GM12878 (cell line): ENCODE results near the gene FASTK. TPM values are rescaled to one million over a fixed set of nuclear protein-coding genes. Genes with fewer than 3 reads are reported as not detected.
A peak's percentile ranks its signal among the peaks of the same experiment; 100 is the strongest.

Experiments used
- BHLHE40 ChIP-seq, 2 experiments: fragments of 450-650 bp in 1 of 2; IDR thresholded peaks; 2 replicates each; pipeline ENCODE4 v1.6.1; 2011 to 2017; ENCODE audit warnings: low read depth in 2 of 2, borderline replicate concordance in 1 of 2, improper control_type of control experiment in 1 of 2, low read length in 1 of 2, mild to moderate bottlenecking in 1 of 2
- GABPA ChIP-seq: IDR thresholded peaks from 2 replicates; pipeline ENCODE4 v1.6.1; 2014; ENCODE audit warnings: antibody characterized with exemption, low read depth, mild to moderate bottlenecking, inconsistent platforms
- GATAD2B ChIP-seq: fragments of 450-650 bp; conservative IDR thresholded peaks from 2 replicates; pipeline ENCODE4 v1.6.1; 2017; ENCODE audit warnings: low read depth, mild to moderate bottlenecking, moderate library complexity
- HCFC1 ChIP-seq: fragments of 150-350 bp; IDR thresholded peaks from 2 replicates; pipeline ENCODE4 v1.6.1; 2014; ENCODE audit warnings: low read length
- IKZF1 ChIP-seq: fragments of 450-650 bp; conservative IDR thresholded peaks from 2 replicates; pipeline ENCODE4 v1.6.1; 2017; ENCODE audit warnings: antibody characterized with exemption, mild to moderate bottlenecking
- IKZF2 ChIP-seq, 2 experiments: fragments of 450-650 bp; IDR thresholded peaks; 2 replicates each; pipeline ENCODE4 v1.6.1; 2017; ENCODE audit warnings: mild to moderate bottlenecking in 2 of 2, moderate library complexity in 2 of 2
- IRF4 ChIP-seq: IDR thresholded peaks from 2 replicates; pipeline ENCODE4 v1.6.1; 2011; ENCODE audit warnings: low read depth, low read length
- KAT2A ChIP-seq: conservative IDR thresholded peaks from 2 replicates; pipeline ENCODE4 v1.6.1; 2011; ENCODE audit warnings: low read depth, low read length; ENCODE audit not compliant: control insufficient read depth
- MLLT1 ChIP-seq: fragments of 450-650 bp; IDR thresholded peaks from 2 replicates; pipeline ENCODE4 v1.6.1; 2016; ENCODE audit warnings: mild to moderate bottlenecking
- MTA2 ChIP-seq: fragments of 450-650 bp; IDR thresholded peaks from 2 replicates; pipeline ENCODE4 v1.6.1; 2016; ENCODE audit warnings: low read depth, mild to moderate bottlenecking, moderate library complexity
- NBN ChIP-seq: fragments of 450-650 bp; IDR thresholded peaks from 2 replicates; pipeline ENCODE4 v1.6.1; 2016
- NR2F1 ChIP-seq: fragments of 450-650 bp; conservative IDR thresholded peaks from 2 replicates; pipeline ENCODE4 v1.6.1; 2017; ENCODE audit warnings: mild to moderate bottlenecking
- PAX8 ChIP-seq: fragments of 450-650 bp; IDR thresholded peaks from 2 replicates; pipeline ENCODE4 v1.6.1; 2017; ENCODE audit warnings: mild to moderate bottlenecking, moderate library complexity
- SMAD5 ChIP-seq: IDR thresholded peaks from 2 replicates; pipeline ENCODE4 v1.6.1; 2016; ENCODE audit warnings: antibody characterized with exemption, low read depth
- SMARCA5 ChIP-seq: fragments of 450-650 bp; IDR thresholded peaks from 2 replicates; pipeline ENCODE4 v1.6.1; 2017; ENCODE audit warnings: mild to moderate bottlenecking
- TARDBP ChIP-seq: IDR thresholded peaks from 2 replicates; pipeline ENCODE4 v1.6.1; 2016; ENCODE audit warnings: borderline replicate concordance
- USF2 ChIP-seq: IDR thresholded peaks from 2 replicates; pipeline ENCODE4 v1.6.1; 2011; ENCODE audit warnings: low read depth, low read length, improper control_type of control experiment, borderline replicate concordance
- YY1 ChIP-seq: IDR thresholded peaks from 2 replicates; pipeline ENCODE4 v1.6.1; 2011; ENCODE audit warnings: low read depth, mild to moderate bottlenecking, low read length
- polyA plus RNA-seq, 11 experiments: library from polyadenylated mRNA; depleted of rRNA in 4 of 11; unstranded in 6 of 11; stranded (reverse) in 5 of 11; fragments of >200 nt; fragmentation: Nextera tagmentation in 4 of 11; fragmentation: Illumina TruSeq in 1 of 11; extraction: Ambion mirVana in 4 of 11; extraction: Trizol in 1 of 11; gene quantifications; 1 replicate in 1 of 11; 2 replicates in 10 of 11; pipeline versions ENCODE4 v1.2.1 to v1.2.3, GENCODE V29; 2011 to 2016; ENCODE audit warnings: inconsistent platforms in 2 of 11, missing spikeins in 2 of 11, low read depth in 1 of 11
- total RNA-seq, 4 experiments: library from RNA; depleted of rRNA in 3 of 4; stranded (reverse); fragments of >200 nt in 3 of 4; fragmentation: Illumina TruSeq in 1 of 4; extraction: Trizol in 1 of 4; gene quantifications; 2 replicates each; pipeline versions ENCODE4 v1.2.1 to v1.2.3, GENCODE V29; 2013 to 2021
- TF ChIP-seq, protein P1 (sequence below): fragments of 450-650 bp; IDR thresholded peaks from 2 replicates; pipeline ENCODE4 v1.6.1; 2018; ENCODE audit warnings: borderline replicate concordance, mild to moderate bottlenecking; ENCODE audit not compliant: partially characterized antibody
- TF ChIP-seq, protein P2 (sequence below): fragments of 450-650 bp; conservative IDR thresholded peaks from 2 replicates; pipeline ENCODE4 v1.6.1; 2017; ENCODE audit warnings: mild to moderate bottlenecking, moderate library complexity
- TF ChIP-seq, protein P3 (sequence below): fragments of 450-650 bp; IDR thresholded peaks from 2 replicates; pipeline ENCODE4 v1.6.1; 2017; ENCODE audit warnings: low read depth, mild to moderate bottlenecking, moderate library complexity

The FASTK gene
- total and polyA plus RNA-seq, 10 of the 15 experiments (the other 5 are each of a cell fraction or from before 2014, with no cell fraction given): 0.19 to 102 (median 54.5) TPM

DNA sequence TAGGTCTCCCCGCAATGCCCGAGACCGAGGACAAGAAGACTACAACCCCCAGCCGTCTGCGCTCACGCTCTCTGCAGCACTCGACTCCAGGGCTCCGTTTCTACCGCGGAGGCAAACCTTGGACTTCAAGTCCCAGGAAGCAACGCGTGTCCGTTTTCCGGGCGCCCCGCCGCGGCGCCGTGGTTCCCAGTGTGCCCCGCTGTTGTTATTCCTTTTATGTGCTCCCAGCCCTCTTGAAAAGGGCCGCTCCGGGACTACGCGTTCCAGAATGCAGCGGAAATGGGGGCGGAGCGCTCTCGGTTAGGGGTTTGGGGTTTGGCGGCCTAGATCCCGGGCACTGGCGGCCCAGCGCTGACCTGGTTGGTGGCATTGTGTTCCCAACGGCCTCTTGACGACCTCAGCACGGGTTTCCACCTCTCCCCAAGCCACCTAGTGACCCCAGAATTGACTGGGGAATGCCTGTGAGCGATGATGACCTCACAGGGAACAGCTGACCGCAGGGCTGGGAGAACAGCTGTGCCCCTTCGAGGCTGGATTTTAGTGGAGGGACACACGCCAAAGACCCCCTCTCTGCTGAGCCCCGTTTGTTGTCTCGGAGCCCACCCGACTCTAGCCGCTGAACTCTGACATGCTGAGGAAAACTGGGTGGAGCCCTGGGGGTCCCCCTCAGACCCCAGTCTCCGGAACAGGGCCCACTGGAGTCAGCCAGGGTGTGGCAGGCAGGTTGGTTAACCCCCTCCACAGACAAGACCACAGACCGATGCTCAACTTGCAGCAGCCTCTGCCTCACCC lies 22.4 kb downstream of the FASTK start (continued):
- TF ChIP-seq MLLT1: peak; percentile 66; the same call in 1 of the 2 replicates
- TF ChIP-seq MTA2: 0 out of 2 replicates have a peak, but pooled peaks have one; percentile 39
- no peak for TF ChIP-seq SMARCA5
- no peak for TF ChIP-seq SMAD5
- no peak for TF ChIP-seq USF2
- TF ChIP-seq NBN: 0 out of 2 replicates have a peak, but pooled peaks have one; percentile 58
- TF ChIP-seq, protein P1, sequence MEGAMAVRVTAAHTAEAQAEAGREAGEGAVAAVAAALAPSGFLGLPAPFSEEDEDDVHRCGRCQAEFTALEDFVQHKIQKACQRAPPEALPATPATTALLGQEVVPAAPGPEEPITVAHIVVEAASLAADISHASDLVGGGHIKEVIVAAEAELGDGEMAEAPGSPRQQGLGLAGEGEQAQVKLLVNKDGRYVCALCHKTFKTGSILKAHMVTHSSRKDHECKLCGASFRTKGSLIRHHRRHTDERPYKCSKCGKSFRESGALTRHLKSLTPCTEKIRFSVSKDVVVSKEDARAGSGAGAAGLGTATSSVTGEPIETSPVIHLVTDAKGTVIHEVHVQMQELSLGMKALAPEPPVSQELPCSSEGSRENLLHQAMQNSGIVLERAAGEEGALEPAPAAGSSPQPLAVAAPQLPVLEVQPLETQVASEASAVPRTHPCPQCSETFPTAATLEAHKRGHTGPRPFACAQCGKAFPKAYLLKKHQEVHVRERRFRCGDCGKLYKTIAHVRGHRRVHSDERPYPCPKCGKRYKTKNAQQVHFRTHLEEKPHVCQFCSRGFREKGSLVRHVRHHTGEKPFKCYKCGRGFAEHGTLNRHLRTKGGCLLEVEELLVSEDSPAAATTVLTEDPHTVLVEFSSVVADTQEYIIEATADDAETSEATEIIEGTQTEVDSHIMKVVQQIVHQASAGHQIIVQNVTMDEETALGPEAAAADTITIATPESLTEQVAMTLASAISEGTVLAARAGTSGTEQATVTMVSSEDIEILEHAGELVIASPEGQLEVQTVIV: peak; percentile 64
- TF ChIP-seq GABPA: peak; percentile 87
- TF ChIP-seq IKZF2 (IDR thresholded peaks at IDR 0.05): peak; percentile 78 to 79; a peak in 3 of 4 replicates
- TF ChIP-seq NR2F1: peak; percentile 75
- TF ChIP-seq IKZF1: peak; percentile 99
- peak; percentile 8 to 68; a peak in 1 of 4 replicates for TF ChIP-seq BHLHE40 (IDR thresholded peaks at IDR 0.05; ENCODE audit: borderline replicate concordance in 1 of 2, low read depth in 2 of 2, low read length in 1 of 2)
- TF ChIP-seq GATAD2B: 0 out of 2 replicates have a peak, but pooled peaks have one; percentile 43
- TF ChIP-seq YY1: peak; percentile 75
- no peak for TF ChIP-seq PAX8
- TF ChIP-seq, protein P2, sequence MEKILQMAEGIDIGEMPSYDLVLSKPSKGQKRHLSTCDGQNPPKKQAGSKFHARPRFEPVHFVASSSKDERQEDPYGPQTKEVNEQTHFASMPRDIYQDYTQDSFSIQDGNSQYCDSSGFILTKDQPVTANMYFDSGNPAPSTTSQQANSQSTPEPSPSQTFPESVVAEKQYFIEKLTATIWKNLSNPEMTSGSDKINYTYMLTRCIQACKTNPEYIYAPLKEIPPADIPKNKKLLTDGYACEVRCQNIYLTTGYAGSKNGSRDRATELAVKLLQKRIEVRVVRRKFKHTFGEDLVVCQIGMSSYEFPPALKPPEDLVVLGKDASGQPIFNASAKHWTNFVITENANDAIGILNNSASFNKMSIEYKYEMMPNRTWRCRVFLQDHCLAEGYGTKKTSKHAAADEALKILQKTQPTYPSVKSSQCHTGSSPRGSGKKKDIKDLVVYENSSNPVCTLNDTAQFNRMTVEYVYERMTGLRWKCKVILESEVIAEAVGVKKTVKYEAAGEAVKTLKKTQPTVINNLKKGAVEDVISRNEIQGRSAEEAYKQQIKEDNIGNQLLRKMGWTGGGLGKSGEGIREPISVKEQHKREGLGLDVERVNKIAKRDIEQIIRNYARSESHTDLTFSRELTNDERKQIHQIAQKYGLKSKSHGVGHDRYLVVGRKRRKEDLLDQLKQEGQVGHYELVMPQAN: 0 out of 2 replicates have a peak, but pooled peaks have one; percentile 40
- TF ChIP-seq, protein P3, sequence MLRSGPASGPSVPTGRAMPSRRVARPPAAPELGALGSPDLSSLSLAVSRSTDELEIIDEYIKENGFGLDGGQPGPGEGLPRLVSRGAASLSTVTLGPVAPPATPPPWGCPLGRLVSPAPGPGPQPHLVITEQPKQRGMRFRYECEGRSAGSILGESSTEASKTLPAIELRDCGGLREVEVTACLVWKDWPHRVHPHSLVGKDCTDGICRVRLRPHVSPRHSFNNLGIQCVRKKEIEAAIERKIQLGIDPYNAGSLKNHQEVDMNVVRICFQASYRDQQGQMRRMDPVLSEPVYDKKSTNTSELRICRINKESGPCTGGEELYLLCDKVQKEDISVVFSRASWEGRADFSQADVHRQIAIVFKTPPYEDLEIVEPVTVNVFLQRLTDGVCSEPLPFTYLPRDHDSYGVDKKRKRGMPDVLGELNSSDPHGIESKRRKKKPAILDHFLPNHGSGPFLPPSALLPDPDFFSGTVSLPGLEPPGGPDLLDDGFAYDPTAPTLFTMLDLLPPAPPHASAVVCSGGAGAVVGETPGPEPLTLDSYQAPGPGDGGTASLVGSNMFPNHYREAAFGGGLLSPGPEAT: peak; percentile 69
- TF ChIP-seq IRF4: no peak
- TF ChIP-seq HCFC1: peak; percentile 99
- TF ChIP-seq TARDBP: peak; percentile 63; the same call in 1 of the 2 replicates
- TF ChIP-seq KAT2A: no peak
